Measurements from ENCODE around the gene OR2A7.
"Not testable (repeated sequence)": the region's sequence is repeated elsewhere in the genome, so short reads cannot be mapped to it uniquely, and the experiment has no call there.

Gene OR2A7

GRCh38 chr7:144252307-144252706, 12.3 kb downstream of the OR2A7 start:
- DNase-seq (ENCODE audit: low read depth), result not testable (repeated sequence)

- not testable (repeated sequence) for DNase-seq (ENCODE audit: low read depth)
These were observed 16.8 kb downstream of the OR2A7 start for GRCh38 chr7:144247674-144248330.

GRCh38 chr7:144246967-144247366, 17.6 kb downstream of the OR2A7 start:
- DNase-seq (ENCODE audit: low read depth), result not testable (repeated sequence)

GRCh38 chr7:144245372-144245771, 19.2 kb downstream of the OR2A7 start:
- not testable (repeated sequence) for DNase-seq (ENCODE audit: low read depth)

GRCh38 chr7:144239365-144239764, 25.2 kb downstream of the OR2A7 start, which contains the start of gene OR2A42:
TSS of gene OR2A42 (minus strand) at chr7:144239605. CDS start at chr7:144232843, 6,762 bp downstream.
- not testable (repeated sequence) for DNase-seq (ENCODE audit: low read depth)

- not testable (repeated sequence) for DNase-seq (ENCODE audit: low read depth)
These were observed 26.0 kb downstream of the OR2A7 start for GRCh38 chr7:144238530-144239082.

- DNase-seq (ENCODE audit: low read depth), result not testable (repeated sequence)
These were observed 31.6 kb downstream of the OR2A7 start for GRCh38 chr7:144233039-144233438.

- DNase-seq (ENCODE audit: low read depth), result not testable (repeated sequence)
These were observed 33.6 kb downstream of the OR2A7 start for GRCh38 chr7:144231027-144231426.

- not testable (repeated sequence) for DNase-seq (ENCODE audit: low read depth)
These were observed 35.8 kb downstream of the OR2A7 start for GRCh38 chr7:144228810-144229209.

- not testable (repeated sequence) for DNase-seq (ENCODE audit: low read depth)
These were observed 37.7 kb downstream of the OR2A7 start for GRCh38 chr7:144226866-144227265.

- DNase-seq (ENCODE audit: low read depth), result not testable (repeated sequence)
These were observed 40.9 kb downstream of the OR2A7 start for GRCh38 chr7:144223675-144224074.

- not testable (repeated sequence) for DNase-seq (ENCODE audit: low read depth)
These were observed 44.1 kb downstream of the OR2A7 start for GRCh38 chr7:144220531-144220930.

GRCh38 chr7:144219149-144219548, 45.4 kb downstream of the OR2A7 start:
- not testable (repeated sequence) for DNase-seq (ENCODE audit: low read depth)

GRCh38 chr7:144218581-144218980, 46.0 kb downstream of the OR2A7 start:
- not testable (repeated sequence) for DNase-seq (ENCODE audit: low read depth)

GRCh38 chr7:144217200-144217599, 47.4 kb downstream of the OR2A7 start:
- DNase-seq (ENCODE audit: low read depth), result not testable (repeated sequence)
